Suppressor macrophage (primary cell): Measurements from ENCODE around the gene ZNF343.
A peak's percentile ranks its signal among the peaks of the same experiment; 100 is the strongest.
"Not testable (repeated sequence)": the region's sequence is repeated elsewhere in the genome, so short reads cannot be mapped to it uniquely, and the experiment has no call there.

Experiments used
- DNase-seq, 4 experiments: peaks; one replicate each; pipeline ENCODE4 v3.0.0-alpha.2; 2020 to 2022
- total RNA-seq, 17 experiments: gene quantifications; one replicate each; lab custom pipeline; 2026; ENCODE audit warnings: mixed read lengths in 6 of 17, inconsistent platforms in 3 of 17; lab: John Stamatoyannopoulos, UW

ZNF343 gene
- total RNA-seq = 1.5 to 8.4 (median 4.3) reads per million in 17 experiments

GRCh38 chr20:2508631-2509467 lies at the start of gene ZNF343:
TSS of gene ZNF343 (minus strand) at chr20:2508915. CDS start at chr20:2493895, 15,020 bp downstream.
- peak; percentile 85 to 91 (median 89) for DNase-seq

GRCh38 chr20:2557873-2558580 lies 49.3 kb upstream of the ZNF343 start:
- peak in 1 of 4 experiments; percentile 2 for DNase-seq

DNA sequence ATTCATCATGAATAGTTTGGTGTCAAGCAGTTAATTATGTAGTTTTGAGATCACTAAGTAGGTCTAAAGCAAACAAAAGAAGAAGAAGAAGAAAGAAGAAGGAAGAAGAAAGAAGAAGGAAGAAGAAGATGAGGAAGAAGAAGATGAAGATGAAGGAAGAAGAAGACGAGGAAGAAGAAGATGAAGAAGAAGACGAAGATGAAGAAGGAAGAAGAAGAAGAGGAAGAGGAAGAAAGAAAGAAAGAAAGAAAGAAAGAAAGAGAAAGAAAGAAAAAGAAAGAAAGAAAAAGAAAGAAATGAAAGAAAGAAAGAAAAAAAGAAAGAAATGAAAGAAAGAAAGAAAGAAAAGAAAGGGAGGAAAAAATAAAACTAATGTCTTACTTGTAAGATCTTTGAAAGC lies 36.9 kb upstream of the ZNF343 start:
- DNase-seq = no peak

DNA sequence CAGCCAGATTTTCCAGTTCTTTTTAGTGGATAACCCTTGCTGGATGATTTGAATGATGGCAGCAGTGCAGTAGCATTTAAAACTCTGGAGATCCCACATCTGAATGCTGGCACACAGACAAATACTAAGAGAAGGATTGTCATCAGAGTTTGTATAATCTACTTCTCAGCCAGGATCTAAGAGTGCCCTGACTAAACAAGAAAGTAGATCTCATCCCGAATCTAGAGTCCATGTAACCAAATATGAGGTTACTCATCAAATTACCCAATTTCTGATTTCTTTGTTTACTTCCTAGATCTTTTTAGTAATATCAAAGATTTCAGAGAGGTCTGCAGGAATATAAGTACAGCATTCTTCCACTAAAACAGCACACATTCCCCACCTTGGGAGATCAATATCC lies 35.5 kb upstream of the ZNF343 start:
- no peak for DNase-seq

DNA sequence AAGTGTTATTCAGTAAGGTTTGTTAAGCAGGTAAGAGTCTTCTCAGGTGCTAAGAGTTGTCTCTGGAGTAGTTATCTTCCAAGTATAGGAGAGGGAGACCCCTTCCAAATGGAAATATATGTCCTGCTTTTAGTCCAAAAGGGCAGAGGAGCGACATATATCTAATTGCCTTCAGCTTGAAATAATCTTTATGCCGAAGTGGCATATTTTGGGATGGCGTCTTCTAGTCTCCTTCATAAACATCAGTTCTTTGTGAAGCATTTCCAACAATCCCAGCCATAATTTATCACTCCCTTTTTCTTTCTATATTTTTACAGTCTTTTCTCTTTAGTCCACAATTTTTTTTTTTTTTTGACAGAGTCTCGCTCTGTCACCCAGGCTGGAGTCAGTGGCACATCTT lies 33.6 kb upstream of the ZNF343 start:
- no peak for DNase-seq

GRCh38 chr20:2541940-2542339 lies 33.2 kb upstream of the ZNF343 start:
- DNase-seq = no peak

DNA sequence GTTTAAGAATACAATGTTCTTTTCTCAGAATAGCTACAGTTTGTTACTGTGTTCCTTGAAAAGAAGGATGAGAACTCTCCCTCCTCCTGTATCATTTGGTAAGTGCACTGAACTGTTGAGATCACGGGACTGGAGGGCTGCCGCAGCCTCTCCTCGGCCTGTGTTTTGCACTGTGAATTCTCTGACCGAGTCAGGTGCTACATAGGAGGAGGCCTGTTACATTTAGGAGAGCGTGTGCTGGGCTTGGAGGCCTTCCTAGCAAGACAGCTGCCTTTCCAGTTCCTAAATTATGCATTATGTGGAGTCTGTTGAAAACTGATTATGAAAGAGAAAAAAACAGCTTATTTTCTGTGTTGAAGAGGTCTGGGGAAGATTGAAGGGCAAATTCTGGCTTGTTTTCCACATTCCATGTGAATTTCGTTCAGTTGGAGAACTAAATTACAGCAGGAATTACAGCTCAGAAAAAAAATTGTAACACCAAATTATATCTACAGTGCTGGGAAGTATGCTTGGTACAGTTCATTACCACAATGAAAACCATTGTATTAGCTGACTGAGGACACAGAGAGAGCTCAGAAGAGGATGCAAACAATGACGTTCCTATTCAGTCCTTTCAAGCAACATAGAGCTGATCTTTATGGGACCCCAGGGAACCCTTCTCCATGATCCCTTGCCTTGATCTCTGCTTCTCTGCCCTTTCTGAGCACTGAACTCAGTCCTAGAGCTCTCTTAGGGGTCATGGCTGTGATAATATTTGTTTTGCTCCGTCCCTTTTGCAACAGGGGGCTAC lies 30.4 kb upstream of the ZNF343 start:
- DNase-seq = no peak

DNA sequence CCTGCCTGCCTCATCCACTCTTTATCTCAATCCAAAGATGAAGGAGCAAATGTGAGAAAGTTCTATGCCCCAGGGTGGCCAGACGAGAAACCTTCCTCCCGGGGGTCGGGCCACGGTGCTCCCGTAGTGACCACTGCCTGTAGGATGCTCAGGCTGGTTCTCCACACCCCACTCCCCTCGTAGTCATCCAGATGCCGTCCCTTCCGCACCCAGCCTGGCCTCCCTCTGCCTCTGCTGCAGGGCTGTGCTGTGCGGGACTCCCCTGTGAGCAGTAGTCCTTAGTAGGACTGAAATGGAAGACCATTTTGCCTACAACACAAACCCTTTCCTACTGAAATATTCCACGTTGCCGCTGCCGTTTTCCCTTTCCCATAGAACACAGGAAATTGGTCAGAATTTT lies 29.6 kb upstream of the ZNF343 start:
- DNase-seq = no peak

DNA sequence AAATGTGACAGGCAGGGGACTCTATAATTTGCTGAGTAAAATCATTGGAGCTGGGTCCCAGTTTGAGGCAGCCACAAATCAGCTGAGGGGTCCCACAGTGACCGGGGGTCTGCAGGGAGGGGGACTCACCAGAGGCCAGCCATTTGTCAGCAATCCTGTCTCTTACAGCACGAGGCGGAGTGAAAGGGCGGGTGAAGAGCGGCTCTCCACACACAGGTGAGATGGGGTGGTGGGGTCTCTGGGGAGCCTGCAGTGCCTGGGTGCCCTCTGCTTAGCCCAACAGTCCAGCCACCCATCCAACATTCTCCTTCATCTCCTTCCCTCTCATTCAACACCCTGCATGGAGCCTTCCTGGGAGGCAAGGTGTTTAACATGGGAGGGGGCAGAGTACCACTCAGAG lies 28.4 kb upstream of the ZNF343 start:
- DNase-seq = no peak

DNA sequence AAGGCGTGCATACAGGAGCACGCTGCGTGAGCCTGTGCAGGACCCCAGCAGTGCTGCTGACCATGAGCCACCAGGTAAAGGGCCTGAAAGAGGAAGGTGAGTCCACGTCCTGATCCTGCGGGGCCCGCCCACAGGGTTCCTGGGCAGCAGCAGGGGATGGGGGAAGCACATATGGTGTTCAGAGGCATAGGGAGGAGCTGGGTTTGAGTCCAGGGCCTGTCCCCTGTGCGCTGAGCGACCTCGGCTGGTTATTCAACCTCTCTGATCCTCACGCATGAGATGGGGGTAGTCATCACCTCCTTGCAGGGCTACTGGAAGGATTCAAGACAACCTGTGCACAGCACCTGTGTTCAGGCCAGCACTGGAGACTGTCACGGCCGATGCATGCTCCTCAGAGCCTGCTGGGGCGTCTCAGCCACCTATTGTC lies 27.9 kb upstream of the ZNF343 start, which contains the start of gene TMC2:
TSS of gene TMC2 (plus strand) at position 14 of the 427 bp plus-strand sequence. CDS start at position 63, 49 bp downstream.
- DNase-seq = no peak

- DNase-seq = no peak
Observed at GRCh38 chr20:2535711-2536559, 27.2 kb upstream of the ZNF343 start.

GRCh38 chr20:2533118-2533517 lies 24.4 kb upstream of the ZNF343 start:
- no peak for DNase-seq

GRCh38 chr20:2528671-2529271 lies 20.1 kb upstream of the ZNF343 start:
- DNase-seq = no peak

DNA sequence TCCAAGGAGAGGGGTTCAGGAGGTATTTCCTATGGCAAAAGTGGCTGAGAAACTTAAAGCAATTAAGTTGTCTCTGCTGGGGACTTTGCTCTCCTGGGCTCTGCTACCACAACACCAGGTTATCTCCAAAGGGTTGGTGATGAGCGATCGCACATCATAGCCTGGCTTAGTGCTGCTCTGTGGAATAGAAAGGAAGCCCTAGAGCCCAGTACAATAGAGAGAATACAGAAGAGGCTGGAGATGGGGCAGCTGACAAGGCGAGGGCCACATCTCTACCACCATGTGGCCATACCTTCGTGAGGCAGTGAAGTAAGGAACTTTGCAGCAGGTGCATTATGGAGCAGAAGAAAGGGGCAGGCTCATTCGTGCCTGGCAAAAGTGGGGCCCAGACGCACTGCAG lies 19.0 kb upstream of the ZNF343 start:
- no peak for DNase-seq

- DNase-seq = not testable (repeated sequence)
Observed at GRCh38 chr20:2526218-2526583, 17.5 kb upstream of the ZNF343 start.

GRCh38 chr20:2524709-2525506 lies 16.2 kb upstream of the ZNF343 start:
- peak in 3 of 4 experiments; percentile 33 to 57 (median 46) for DNase-seq

GRCh38 chr20:2523919-2524708 lies 15.4 kb upstream of the ZNF343 start:
- peak; percentile 83 to 93 (median 90) for DNase-seq

DNA sequence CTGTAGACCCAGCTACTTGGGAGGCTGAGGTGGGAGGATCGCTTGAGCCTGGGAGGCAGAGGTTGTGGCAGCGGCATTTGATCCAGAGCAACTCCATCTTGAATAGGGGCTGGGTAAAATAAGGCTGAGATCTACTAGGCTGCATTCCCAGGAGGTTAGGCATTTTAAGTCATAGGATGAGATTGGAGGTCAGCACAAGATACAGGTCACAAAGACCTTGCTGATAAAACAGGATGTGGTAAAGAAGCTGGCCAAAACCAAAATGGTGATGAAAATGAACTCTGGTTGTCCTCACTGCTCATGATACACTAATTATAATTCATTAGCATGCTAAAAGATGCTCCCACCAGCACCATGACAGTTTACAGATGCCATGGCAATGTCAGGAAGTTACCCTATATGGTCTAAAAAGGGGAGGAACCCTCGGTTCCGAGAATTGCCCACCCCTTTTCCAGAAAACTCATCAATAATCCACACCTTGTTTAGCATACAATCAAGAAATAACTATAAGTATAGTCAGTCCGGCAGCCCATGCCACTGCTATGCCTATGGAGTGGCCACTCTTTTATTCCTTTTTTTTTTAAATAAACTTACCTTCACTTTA lies 14.2 kb upstream of the ZNF343 start:
- not testable (repeated sequence) for DNase-seq
